Adrenal gland (tissue), 12 donors: ENCODE data around the gene ARFGEF2. TPM values are rescaled to one million over a fixed set of nuclear protein-coding genes. Genes with fewer than 3 reads are reported as not detected.

Experiments used
- DNase-seq, 7 donors: peaks; one replicate each; pipeline ENCODE4 v3.0.0-alpha.2; 2019 to 2020
- H3K27ac ChIP-seq, 5 donors: fragments of 200-600 bp; sonication (generic) in 4 of 5; 1 replicate in 3 of 5; 2 replicates in 2 of 5; pipeline versions ENCODE4 v1.5.1 to v1.8.0; 2016 to 2020; ENCODE audit warnings: mild to moderate bottlenecking in 1 of 5
- H3K27me3 ChIP-seq: fragments of 200-600 bp; 2 replicates; pipeline ENCODE4 v1.8.0; 2021
- H3K36me3 ChIP-seq, 2 donors: fragments of 200-600 bp; replicated peaks in 1 of 2; 1 replicate in 1 of 2; 2 replicates in 1 of 2; pipeline versions ENCODE4 v1.5.1 to v1.8.0; 2018 to 2022
- H3K4me1 ChIP-seq, 2 donors: fragments of 200-600 bp; replicated peaks in 1 of 2; 1 replicate in 1 of 2; 2 replicates in 1 of 2; pipeline versions ENCODE4 v1.5.1 to v1.8.0; 2018 to 2021
- H3K4me3 ChIP-seq, 4 donors: fragments of 200-600 bp; sonication (generic) in 3 of 4; one replicate each; pipeline ENCODE4 v1.5.1; 2016 to 2018
- H3K9me3 ChIP-seq, 3 donors: fragments of 200-600 bp; sonication (generic) in 1 of 3; replicated peaks in 1 of 3; 1 replicate in 2 of 3; 2 replicates in 1 of 3; pipeline versions ENCODE4 v1.5.1 to v1.8.0; 2016 to 2021
- CTCF ChIP-seq, 6 experiments: fragments of 450-650 bp in 4 of 6; fragments of 200-600 bp in 2 of 6; sonication (generic) in 1 of 6; IDR thresholded peaks; 1 replicate in 5 of 6; 2 replicates in 1 of 6; pipeline versions ENCODE4 v1.5.1 to v1.8.0; 2016 to 2021; ENCODE audit warnings: antibody characterized with exemption in 6 of 6, mild to moderate bottlenecking in 2 of 6, moderate library complexity in 1 of 6
- POLR2A ChIP-seq, 2 donors: fragments of 450-650 bp; IDR thresholded peaks; one replicate each; pipeline ENCODE4 v1.6.1; 2017; ENCODE audit warnings: antibody characterized with exemption in 2 of 2, mild to moderate bottlenecking in 2 of 2, moderate library complexity in 1 of 2
- WGBS, 4 donors: extraction: QIAGEN DNeasy Blood & Tissue Kit in 2 of 4; methylation state at CpG; one replicate each; pipeline versions ENCODE4 v1.1.5 to v1.1.7; 2013 to 2017; 5-methylcytosine and 5-hydroxymethylcytosine counted together
- intact Hi-C, 2 donors: fragments of 100-400 bp; cut with DNase I; formaldehyde crosslinking; loops; one replicate each; pipeline versions ENCODE4 v1.14.1 to v1.15.0; 2022 to 2023
- polyA plus RNA-seq, 3 donors: library from polyadenylated mRNA; stranded (reverse); fragments of 200-250 nt in 2 of 3; fragments of 350-450 nt in 1 of 3; fragmentation: Illumina TruSeq in 1 of 3; extraction: RNeasy Lipid Tissue Mini Kit (QIAGEN cat#74804) in 1 of 3; gene quantifications; one replicate each; pipeline ENCODE4 v1.2.3, GENCODE V29; 2013 to 2014
- total RNA-seq, 9 donors: library from RNA; depleted of rRNA in 4 of 9; stranded (reverse); fragments of >200 nt in 4 of 9; fragments of 120-200 nt in 1 of 9; fragmentation: NEBNext Ultra II Directional in 1 of 9; extraction: Animal tissue kit (Norgen Biotek cat#: 25700) in 1 of 9; gene quantifications; one replicate each; pipeline versions ENCODE4 v1.1.0 to v1.2.4, GENCODE V29; 2013 to 2023
- donor health status: healthy with polysubstance abuse.
- donor health status: Bipolar disorder and iron deficiency.
- donor health status: DM: yes; HTN: yes; CAD: no.
- donor health status: DM: no; HTN: no; CAD: no.
- donor health status: DM: no; HTN: no; CAD: no.
- donor health status: DM: yes; HTN: yes; CAD: no.

ARFGEF2 gene
- total and polyA plus RNA-seq, 12 donors: 17.1 to 128 (median 69.3) TPM

GRCh38 chr20:48877304-48877703 lies 44.2 kb upstream of the ARFGEF2 start:
- intact Hi-C loops: no loop called here
- Histone ChIP-seq H3K27me3 (no peaks in the 10 kb centered on the region), H3K27ac (no peak overlapping the region), H3K4me1 (no peaks in the 10 kb centered on the region), H3K4me3 (no peak overlapping the region), H3K36me3 (no peaks in the 10 kb centered on the region), H3K9me3 (no peaks in the 10 kb centered on the region)
- DNase-seq: peak in 2 of 7 donors; percentile 68 to 72
- 30 to 62% (median 46%) methylated on average over 2 of the region's 2 CpGs for WGBS, 4 donors
- peak in 2 of 6 experiments; percentile 59 to 68 for TF ChIP-seq CTCF (IDR thresholded peaks at IDR 0.05)
- TF ChIP-seq POLR2A (IDR thresholded peaks at IDR 0.05): no peak

GRCh38 chr20:48878534-48879248 lies 42.8 kb upstream of the ARFGEF2 start:
- no peak for TF ChIP-seq CTCF (IDR thresholded peaks at IDR 0.05)
- TF ChIP-seq POLR2A (IDR thresholded peaks at IDR 0.05): no peak
- no peaks in the 10 kb centered on the region for H3K36me3 ChIP-seq
- no peak overlapping the region for H3K4me3 ChIP-seq
- 81 to 94% (median 91%) methylated on average over 10 of the region's 10 CpGs for WGBS, 4 donors
- no peaks in the 10 kb centered on the region for H3K27me3 ChIP-seq
- no peak overlapping the region for H3K27ac ChIP-seq
- no peaks in the 10 kb centered on the region for H3K9me3 ChIP-seq
- H3K4me1 ChIP-seq: no peaks in the 10 kb centered on the region
- no peak for DNase-seq
- intact Hi-C loops: no loop called here

- intact Hi-C loops: no loop called here
- WGBS, 4 donors: 86 to 89% (median 88%) methylated on average over 1 of the region's 1 CpG
These were observed 41.8 kb upstream of the ARFGEF2 start for GRCh38 chr20:48879612-48880245.

More at GRCh38 chr20:48879612-48880245, 41.8 kb upstream of the ARFGEF2 start:
- DNase-seq: peak in 4 of 7 donors; percentile 34 to 57 (median 45)
- H3K4me3 ChIP-seq: no peak overlapping the region
- H3K36me3 ChIP-seq: no peaks in the 10 kb centered on the region
- no peaks in the 10 kb centered on the region for H3K9me3 ChIP-seq
- no peaks in the 10 kb centered on the region for H3K4me1 ChIP-seq
- H3K27me3 ChIP-seq: no peaks in the 10 kb centered on the region
- H3K27ac ChIP-seq: no peak overlapping the region
- TF ChIP-seq CTCF (IDR thresholded peaks at IDR 0.05) (no peak), POLR2A (IDR thresholded peaks at IDR 0.05) (no peak)
